Endothelial cell of umbilical vein (primary cell): Measurements from ENCODE around the gene CACNA2D3. TPM values are rescaled to one million over a fixed set of nuclear protein-coding genes. Genes with fewer than 3 reads are reported as not detected.

Experiments used
- BruUV-seq: library from RNA; stranded (reverse); fragments of 400-500 nt; replicated peaks from 2 replicates; lab custom pipeline; 2021; lab: Mats Ljungman, UMichigan
- CTCF ChIA-PET: fragments of 300-600, 350-600 bp; sonication (Branson Sonifier 250); formaldehyde crosslinking; loops from one replicate; lab custom pipeline; 2021; ENCODE audit warnings: antibody characterized with exemption, inconsistent platforms; lab: Charles Lee
- POLR2A ChIA-PET: fragments of 300-600, 350-600 bp; sonication (Branson Sonifier 250); formaldehyde crosslinking; loops from one replicate; lab custom pipeline; 2021; ENCODE audit warnings: antibody characterized with exemption, inconsistent platforms; lab: Charles Lee
- DNase-seq: peaks from one replicate; pipeline ENCODE4 v3.0.0-alpha.2; 2011; ENCODE audit warnings: low read depth, low spot score
- FAIRE-seq: peaks from 2 replicates; lab custom pipeline; 2011; peaks lifted over from hg19 to GRCh38; lab: Jason Lieb, UNC
- H2AFZ ChIP-seq: 2 replicates; pipeline ENCODE4 v1.6.0; 2012; ENCODE audit warnings: low read depth, low read length, control low read depth, inconsistent platforms
- H3K27ac ChIP-seq: 2 replicates; pipeline ENCODE4 v1.5.1; 2011; ENCODE audit warnings: low read depth, mild to moderate bottlenecking, control low read depth, low read length, moderate library complexity; ENCODE audit not compliant: insufficient read depth
- H3K27me3 ChIP-seq, 2 experiments: 2 replicates each; pipeline versions ENCODE4 v1.6.0 to v1.6.1; 2011; ENCODE audit warnings: low read length in 2 of 2, mixed read lengths in 1 of 2; ENCODE audit not compliant: control insufficient read depth in 2 of 2, insufficient read depth in 2 of 2
- H3K36me3 ChIP-seq, 2 experiments: 2 replicates in 1 of 2; 3 replicates in 1 of 2; pipeline ENCODE4 v1.5.1; 2011; ENCODE audit warnings: low read length in 2 of 2, mild to moderate bottlenecking in 1 of 2, moderate library complexity in 1 of 2; ENCODE audit not compliant: control insufficient read depth in 2 of 2, insufficient read depth in 2 of 2; ENCODE audit errors: extremely low read depth in 1 of 2
- H3K4me1 ChIP-seq: 3 replicates; pipeline ENCODE4 v1.5.1; 2011; ENCODE audit warnings: mild to moderate bottlenecking, low read length; ENCODE audit not compliant: control insufficient read depth, insufficient read depth; ENCODE audit errors: extremely low read depth
- H3K4me2 ChIP-seq: 2 replicates; pipeline ENCODE4 v1.6.1; 2011; ENCODE audit warnings: low read length, control low read depth, mixed read lengths; ENCODE audit not compliant: insufficient read depth
- H3K4me3 ChIP-seq, 3 experiments: fragments of 200-600 bp in 1 of 3; sonication (generic), shearing (Covaris generic) in 1 of 3; replicated peaks in 1 of 3; 2 replicates each; pipeline ENCODE4 v1.5.1; 2011 to 2016; ENCODE audit warnings: control low read depth in 3 of 3, low read length in 3 of 3, mild to moderate bottlenecking in 2 of 3, inconsistent platforms in 1 of 3, low read depth in 1 of 3, moderate library complexity in 1 of 3; ENCODE audit not compliant: insufficient read depth in 1 of 3
- H3K79me2 ChIP-seq: 2 replicates; pipeline ENCODE4 v1.6.0; 2012; ENCODE audit warnings: low read length, inconsistent platforms; ENCODE audit not compliant: control insufficient read depth, insufficient read depth
- H3K9ac ChIP-seq: replicated peaks from 2 replicates; pipeline ENCODE3; 2011; ENCODE audit warnings: low read length, control low read depth; ENCODE audit not compliant: insufficient read depth; ENCODE audit errors: extremely low read depth
- H3K9me1 ChIP-seq: replicated peaks from 3 replicates; pipeline ENCODE4 v1.6.0; 2011; ENCODE audit warnings: mild to moderate bottlenecking, low read length; ENCODE audit not compliant: control insufficient read depth, insufficient read depth; ENCODE audit errors: extremely low read depth
- H3K9me3 ChIP-seq: replicated peaks from 2 replicates; pipeline ENCODE4 v1.5.1; 2012; ENCODE audit warnings: low read length, inconsistent platforms; ENCODE audit not compliant: control insufficient read depth, insufficient read depth
- H4K20me1 ChIP-seq: replicated peaks from 2 replicates; pipeline ENCODE3; 2011; ENCODE audit warnings: mild to moderate bottlenecking, low read length; ENCODE audit not compliant: control insufficient read depth, insufficient read depth; ENCODE audit errors: extremely low read depth
- EZH2 ChIP-seq: IDR thresholded peaks from 2 replicates; pipeline ENCODE4 v1.6.1; 2012; ENCODE audit warnings: borderline replicate concordance, low read depth, mild to moderate bottlenecking, moderate library complexity, low read length, inconsistent platforms; ENCODE audit not compliant: severe bottlenecking
- FOS ChIP-seq: IDR thresholded peaks from 2 replicates; pipeline ENCODE4 v1.6.1; 2011; ENCODE audit warnings: mild to moderate bottlenecking, low read length, moderate library complexity, borderline replicate concordance; ENCODE audit not compliant: insufficient read depth
- GATA2 ChIP-seq: IDR thresholded peaks from 2 replicates; pipeline ENCODE4 v1.7.0; 2011; ENCODE audit warnings: low read depth, mild to moderate bottlenecking, moderate library complexity, mixed read lengths, low read length; ENCODE audit not compliant: insufficient read length, insufficient read depth
- JUN ChIP-seq: IDR thresholded peaks from 2 replicates; pipeline ENCODE4 v1.6.1; 2011; ENCODE audit warnings: borderline replicate concordance, low read depth; ENCODE audit not compliant: insufficient read length, insufficient read depth
- MAX ChIP-seq: IDR thresholded peaks from 2 replicates; pipeline ENCODE4 v1.6.1; 2011; ENCODE audit not compliant: insufficient read depth, insufficient read length
- MYC ChIP-seq: IDR thresholded peaks from one replicate; pipeline ENCODE4 v1.6.1; 2011; ENCODE audit warnings: mild to moderate bottlenecking, low read depth, low read length
- POLR2A ChIP-seq: IDR thresholded peaks from 2 replicates; pipeline ENCODE4 v1.6.1; 2012; ENCODE audit warnings: low read depth, mild to moderate bottlenecking, control low read depth, low read length
- POLR2AphosphoS5 ChIP-seq: IDR thresholded peaks from 2 replicates; pipeline ENCODE4 v1.6.1; 2012; ENCODE audit warnings: low read depth, mild to moderate bottlenecking, control low read depth, low read length, moderate library complexity; ENCODE audit not compliant: insufficient read depth
- dilution Hi-C: fragments of 300-500 bp; cut with MboI; formaldehyde crosslinking; loops from one replicate; pipeline ENCODE4 v1.15.0; 2019; ENCODE audit warnings: low sequenced_read_pairs; ENCODE audit not compliant: extremely low pct_ligation_motif_present
- intact Hi-C: fragments of 100-400 bp; cut with micrococcal nuclease; formaldehyde crosslinking; loops from one replicate; pipeline ENCODE4 v1.10.0; 2022
- polyA plus RNA-seq, 4 experiments: library from polyadenylated mRNA; depleted of rRNA in 3 of 4; stranded (reverse) in 3 of 4; unstranded in 1 of 4; fragments of >200 nt; gene quantifications; 2 replicates each; pipeline versions ENCODE4 v1.2.1 to v1.2.3, GENCODE V29; 2011 to 2012; ENCODE audit warnings: missing spikeins in 1 of 4
- total RNA-seq: library from RNA; stranded (reverse); gene quantifications from 2 replicates; pipeline ENCODE4 v1.2.3, GENCODE V29; 2021
- TF ChIP-seq, protein P1 (sequence below), 2 donors: IDR thresholded peaks; 1 replicate in 1 of 2; 2 replicates in 1 of 2; pipeline ENCODE4 v1.5.1; 2011; ENCODE audit warnings: low read length in 2 of 2, mild to moderate bottlenecking in 2 of 2, moderate library complexity in 2 of 2, control low read depth in 1 of 2, inconsistent platforms in 1 of 2, low read depth in 1 of 2; ENCODE audit not compliant: insufficient read depth in 1 of 2; ENCODE audit errors: extremely low read depth in 1 of 2

The CACNA2D3 gene
- total and polyA plus RNA-seq, 2 donors (not counting 3 experiments of a cell fraction or from before 2014, with no cell fraction given) = not detected

GRCh38 chr3:54574906-54575617 lies 452.7 kb downstream of the CACNA2D3 start:
- POLR2A ChIA-PET = no interaction called here
- H4K20me1 ChIP-seq = no peaks in the 10 kb centered on the region
- no peak overlapping the region for H3K27ac ChIP-seq
- intact Hi-C loops = no loop called here
- no peaks in the 10 kb centered on the region for H3K4me1 ChIP-seq
- no peak for DNase-seq
- no peaks in the 10 kb centered on the region for H3K9me1 ChIP-seq
- no peak overlapping the region for H3K4me2 ChIP-seq
- no peak overlapping the region for H3K4me3 ChIP-seq
- H2AFZ ChIP-seq = no peak overlapping the region
- TF ChIP-seq GATA2 = no peak
- no peak for TF ChIP-seq FOS
- TF ChIP-seq POLR2AphosphoS5 = no peak
- TF ChIP-seq, protein P1, sequence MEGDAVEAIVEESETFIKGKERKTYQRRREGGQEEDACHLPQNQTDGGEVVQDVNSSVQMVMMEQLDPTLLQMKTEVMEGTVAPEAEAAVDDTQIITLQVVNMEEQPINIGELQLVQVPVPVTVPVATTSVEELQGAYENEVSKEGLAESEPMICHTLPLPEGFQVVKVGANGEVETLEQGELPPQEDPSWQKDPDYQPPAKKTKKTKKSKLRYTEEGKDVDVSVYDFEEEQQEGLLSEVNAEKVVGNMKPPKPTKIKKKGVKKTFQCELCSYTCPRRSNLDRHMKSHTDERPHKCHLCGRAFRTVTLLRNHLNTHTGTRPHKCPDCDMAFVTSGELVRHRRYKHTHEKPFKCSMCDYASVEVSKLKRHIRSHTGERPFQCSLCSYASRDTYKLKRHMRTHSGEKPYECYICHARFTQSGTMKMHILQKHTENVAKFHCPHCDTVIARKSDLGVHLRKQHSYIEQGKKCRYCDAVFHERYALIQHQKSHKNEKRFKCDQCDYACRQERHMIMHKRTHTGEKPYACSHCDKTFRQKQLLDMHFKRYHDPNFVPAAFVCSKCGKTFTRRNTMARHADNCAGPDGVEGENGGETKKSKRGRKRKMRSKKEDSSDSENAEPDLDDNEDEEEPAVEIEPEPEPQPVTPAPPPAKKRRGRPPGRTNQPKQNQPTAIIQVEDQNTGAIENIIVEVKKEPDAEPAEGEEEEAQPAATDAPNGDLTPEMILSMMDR (IDR thresholded peaks at IDR 0.05; ENCODE audit: extremely low read depth in 1 of 2, insufficient read depth in 1 of 2, low read depth in 1 of 2, low read length in 2 of 2) = no peak
- no peak for TF ChIP-seq EZH2
- no peak for TF ChIP-seq MYC
- no peak for TF ChIP-seq MAX
- no peak for TF ChIP-seq JUN
- no peak for TF ChIP-seq POLR2A
- no peaks in the 10 kb centered on the region for H3K36me3 ChIP-seq
- H3K27me3 ChIP-seq = no peaks in the 10 kb centered on the region
- H3K79me2 ChIP-seq = no peaks in the 10 kb centered on the region
- CTCF ChIA-PET = no interaction called here
- no peak for FAIRE-seq
- no peak overlapping the region for H3K9ac ChIP-seq
- peaks cover 5% of the 10 kb centered on the region for H3K9me3 ChIP-seq
- dilution Hi-C loops = no loop called here
- no TSS peak for BruUV-seq
